HL-60 (cell line): Measurements from ENCODE around the gene PTPRD.

Experiments
- GABPA ChIP-seq: IDR thresholded peaks from 2 replicates; pipeline ENCODE4 v1.6.1; 2012; ENCODE audit warnings: low read depth
- POLR2AphosphoS5 ChIP-seq: IDR thresholded peaks from 2 replicates; pipeline ENCODE4 v1.6.1; 2012; ENCODE audit warnings: low read depth
- SPI1 ChIP-seq: IDR thresholded peaks from 2 replicates; pipeline ENCODE4 v1.6.1; 2012; ENCODE audit warnings: low read depth, mild to moderate bottlenecking, borderline replicate concordance
- TF ChIP-seq, protein P1 (sequence below): IDR thresholded peaks from one replicate; pipeline ENCODE4 v1.5.1; 2011; ENCODE audit warnings: low read length, control low read depth, inconsistent platforms; ENCODE audit not compliant: insufficient read depth
- TF ChIP-seq, protein P2 (sequence below): IDR thresholded peaks from 2 replicates; pipeline ENCODE4 v1.6.1; 2012; ENCODE audit warnings: low read depth; ENCODE audit not compliant: insufficient replicate concordance

DNA sequence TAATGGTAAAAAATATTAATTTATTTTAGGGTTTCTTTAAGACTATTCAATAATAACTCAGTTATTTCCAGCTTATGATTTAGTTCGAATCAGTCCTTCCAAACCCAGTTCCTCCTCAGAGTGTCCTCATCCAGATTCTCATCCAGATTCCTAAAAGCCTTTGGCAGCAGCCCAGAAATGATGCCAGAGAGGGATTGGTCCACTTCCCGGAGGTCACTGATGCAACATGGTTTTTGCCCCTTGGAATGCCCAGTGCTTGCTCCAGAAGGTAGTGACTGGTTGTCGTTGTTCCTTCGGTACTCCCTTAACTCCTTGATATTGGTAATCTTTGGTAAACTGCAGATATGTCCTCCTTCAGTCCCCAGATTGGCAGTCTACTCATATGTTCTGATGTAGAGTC is 2320.1 kb downstream of the PTPRD start:
- TF ChIP-seq, protein P1, sequence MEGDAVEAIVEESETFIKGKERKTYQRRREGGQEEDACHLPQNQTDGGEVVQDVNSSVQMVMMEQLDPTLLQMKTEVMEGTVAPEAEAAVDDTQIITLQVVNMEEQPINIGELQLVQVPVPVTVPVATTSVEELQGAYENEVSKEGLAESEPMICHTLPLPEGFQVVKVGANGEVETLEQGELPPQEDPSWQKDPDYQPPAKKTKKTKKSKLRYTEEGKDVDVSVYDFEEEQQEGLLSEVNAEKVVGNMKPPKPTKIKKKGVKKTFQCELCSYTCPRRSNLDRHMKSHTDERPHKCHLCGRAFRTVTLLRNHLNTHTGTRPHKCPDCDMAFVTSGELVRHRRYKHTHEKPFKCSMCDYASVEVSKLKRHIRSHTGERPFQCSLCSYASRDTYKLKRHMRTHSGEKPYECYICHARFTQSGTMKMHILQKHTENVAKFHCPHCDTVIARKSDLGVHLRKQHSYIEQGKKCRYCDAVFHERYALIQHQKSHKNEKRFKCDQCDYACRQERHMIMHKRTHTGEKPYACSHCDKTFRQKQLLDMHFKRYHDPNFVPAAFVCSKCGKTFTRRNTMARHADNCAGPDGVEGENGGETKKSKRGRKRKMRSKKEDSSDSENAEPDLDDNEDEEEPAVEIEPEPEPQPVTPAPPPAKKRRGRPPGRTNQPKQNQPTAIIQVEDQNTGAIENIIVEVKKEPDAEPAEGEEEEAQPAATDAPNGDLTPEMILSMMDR = no peak
- no peak for TF ChIP-seq POLR2AphosphoS5
- TF ChIP-seq SPI1 = no peak
- no peak for TF ChIP-seq GABPA
- TF ChIP-seq, protein P2, sequence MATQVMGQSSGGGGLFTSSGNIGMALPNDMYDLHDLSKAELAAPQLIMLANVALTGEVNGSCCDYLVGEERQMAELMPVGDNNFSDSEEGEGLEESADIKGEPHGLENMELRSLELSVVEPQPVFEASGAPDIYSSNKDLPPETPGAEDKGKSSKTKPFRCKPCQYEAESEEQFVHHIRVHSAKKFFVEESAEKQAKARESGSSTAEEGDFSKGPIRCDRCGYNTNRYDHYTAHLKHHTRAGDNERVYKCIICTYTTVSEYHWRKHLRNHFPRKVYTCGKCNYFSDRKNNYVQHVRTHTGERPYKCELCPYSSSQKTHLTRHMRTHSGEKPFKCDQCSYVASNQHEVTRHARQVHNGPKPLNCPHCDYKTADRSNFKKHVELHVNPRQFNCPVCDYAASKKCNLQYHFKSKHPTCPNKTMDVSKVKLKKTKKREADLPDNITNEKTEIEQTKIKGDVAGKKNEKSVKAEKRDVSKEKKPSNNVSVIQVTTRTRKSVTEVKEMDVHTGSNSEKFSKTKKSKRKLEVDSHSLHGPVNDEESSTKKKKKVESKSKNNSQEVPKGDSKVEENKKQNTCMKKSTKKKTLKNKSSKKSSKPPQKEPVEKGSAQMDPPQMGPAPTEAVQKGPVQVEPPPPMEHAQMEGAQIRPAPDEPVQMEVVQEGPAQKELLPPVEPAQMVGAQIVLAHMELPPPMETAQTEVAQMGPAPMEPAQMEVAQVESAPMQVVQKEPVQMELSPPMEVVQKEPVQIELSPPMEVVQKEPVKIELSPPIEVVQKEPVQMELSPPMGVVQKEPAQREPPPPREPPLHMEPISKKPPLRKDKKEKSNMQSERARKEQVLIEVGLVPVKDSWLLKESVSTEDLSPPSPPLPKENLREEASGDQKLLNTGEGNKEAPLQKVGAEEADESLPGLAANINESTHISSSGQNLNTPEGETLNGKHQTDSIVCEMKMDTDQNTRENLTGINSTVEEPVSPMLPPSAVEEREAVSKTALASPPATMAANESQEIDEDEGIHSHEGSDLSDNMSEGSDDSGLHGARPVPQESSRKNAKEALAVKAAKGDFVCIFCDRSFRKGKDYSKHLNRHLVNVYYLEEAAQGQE = no peak
